AG09309 (cell line): ENCODE measurements around the gene ZNF32.

Experiments used
- DNase-seq: peaks from one replicate; pipeline ENCODE4 v3.0.0-alpha.2; 2010; ENCODE audit warnings: low read depth
- H3K4me3 ChIP-seq: 2 replicates; pipeline ENCODE4 v1.5.1; 2011; ENCODE audit warnings: mild to moderate bottlenecking, low read depth, low read length, moderate library complexity; ENCODE audit not compliant: control insufficient read depth
- TF ChIP-seq, protein P1 (sequence below): IDR thresholded peaks from 2 replicates; pipeline ENCODE4 v1.5.1; 2011; ENCODE audit warnings: mild to moderate bottlenecking, low read depth, low read length, inconsistent platforms; ENCODE audit not compliant: insufficient read depth, control insufficient read depth; ENCODE audit errors: missing control alignments

The ZNF32 gene

GRCh38 chr10:43595739-43596298, 52.9 kb downstream of the ZNF32 start:
- no peak overlapping the region for H3K4me3 ChIP-seq
- no peak for DNase-seq
- TF ChIP-seq, protein P1, sequence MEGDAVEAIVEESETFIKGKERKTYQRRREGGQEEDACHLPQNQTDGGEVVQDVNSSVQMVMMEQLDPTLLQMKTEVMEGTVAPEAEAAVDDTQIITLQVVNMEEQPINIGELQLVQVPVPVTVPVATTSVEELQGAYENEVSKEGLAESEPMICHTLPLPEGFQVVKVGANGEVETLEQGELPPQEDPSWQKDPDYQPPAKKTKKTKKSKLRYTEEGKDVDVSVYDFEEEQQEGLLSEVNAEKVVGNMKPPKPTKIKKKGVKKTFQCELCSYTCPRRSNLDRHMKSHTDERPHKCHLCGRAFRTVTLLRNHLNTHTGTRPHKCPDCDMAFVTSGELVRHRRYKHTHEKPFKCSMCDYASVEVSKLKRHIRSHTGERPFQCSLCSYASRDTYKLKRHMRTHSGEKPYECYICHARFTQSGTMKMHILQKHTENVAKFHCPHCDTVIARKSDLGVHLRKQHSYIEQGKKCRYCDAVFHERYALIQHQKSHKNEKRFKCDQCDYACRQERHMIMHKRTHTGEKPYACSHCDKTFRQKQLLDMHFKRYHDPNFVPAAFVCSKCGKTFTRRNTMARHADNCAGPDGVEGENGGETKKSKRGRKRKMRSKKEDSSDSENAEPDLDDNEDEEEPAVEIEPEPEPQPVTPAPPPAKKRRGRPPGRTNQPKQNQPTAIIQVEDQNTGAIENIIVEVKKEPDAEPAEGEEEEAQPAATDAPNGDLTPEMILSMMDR = no peak

GRCh38 chr10:43594944-43595589, 53.6 kb downstream of the ZNF32 start:
- TF ChIP-seq, protein P1 = no peak
- no peak overlapping the region for H3K4me3 ChIP-seq
- DNase-seq = no peak
